Measurements from ENCODE around the gene CMBL. TPM values are rescaled to one million over a fixed set of nuclear protein-coding genes. Genes with fewer than 3 reads are reported as not detected.
"Not testable (repeated sequence)": the region's sequence is repeated elsewhere in the genome, so short reads cannot be mapped to it uniquely, and the experiment has no call there.

CMBL gene
- total RNA-seq, 4 donors from 2014 or later: 17.3 to 166 (median 120) TPM

DNA sequence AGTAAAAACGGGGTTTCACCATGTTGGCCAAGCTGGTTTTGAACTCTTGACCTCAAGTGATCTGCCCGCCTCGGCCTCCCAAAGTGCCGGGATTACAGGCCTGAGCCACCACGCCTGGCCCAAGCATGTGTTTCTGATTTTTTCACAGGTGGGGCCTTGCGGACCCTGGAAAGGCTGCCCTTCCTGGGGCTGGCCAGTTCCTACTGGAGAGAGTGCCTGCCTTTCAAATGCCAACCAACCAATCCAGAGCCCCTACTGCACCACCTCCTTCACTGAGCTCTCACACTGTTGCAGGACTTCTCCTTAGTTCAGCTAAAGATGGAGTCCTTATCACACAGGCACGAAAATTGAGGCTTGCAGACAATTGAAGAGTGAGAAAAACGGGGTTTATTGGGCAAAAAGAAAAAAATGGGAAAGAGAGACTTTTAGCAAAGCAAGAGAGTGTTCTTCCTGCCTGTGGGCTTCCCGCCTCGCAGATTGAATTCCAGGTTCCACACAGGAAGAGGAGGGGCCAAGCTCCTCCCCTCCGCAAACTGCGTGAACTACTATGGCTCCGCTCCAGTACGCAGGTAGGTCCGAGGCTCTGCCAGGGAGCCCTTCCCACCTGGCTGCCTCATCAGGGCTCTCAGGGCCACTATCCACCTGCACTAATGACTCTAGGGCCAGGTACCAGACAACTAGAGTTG is 8.3 kb upstream of the CMBL start:
- TF ChIP-seq, protein P1, sequence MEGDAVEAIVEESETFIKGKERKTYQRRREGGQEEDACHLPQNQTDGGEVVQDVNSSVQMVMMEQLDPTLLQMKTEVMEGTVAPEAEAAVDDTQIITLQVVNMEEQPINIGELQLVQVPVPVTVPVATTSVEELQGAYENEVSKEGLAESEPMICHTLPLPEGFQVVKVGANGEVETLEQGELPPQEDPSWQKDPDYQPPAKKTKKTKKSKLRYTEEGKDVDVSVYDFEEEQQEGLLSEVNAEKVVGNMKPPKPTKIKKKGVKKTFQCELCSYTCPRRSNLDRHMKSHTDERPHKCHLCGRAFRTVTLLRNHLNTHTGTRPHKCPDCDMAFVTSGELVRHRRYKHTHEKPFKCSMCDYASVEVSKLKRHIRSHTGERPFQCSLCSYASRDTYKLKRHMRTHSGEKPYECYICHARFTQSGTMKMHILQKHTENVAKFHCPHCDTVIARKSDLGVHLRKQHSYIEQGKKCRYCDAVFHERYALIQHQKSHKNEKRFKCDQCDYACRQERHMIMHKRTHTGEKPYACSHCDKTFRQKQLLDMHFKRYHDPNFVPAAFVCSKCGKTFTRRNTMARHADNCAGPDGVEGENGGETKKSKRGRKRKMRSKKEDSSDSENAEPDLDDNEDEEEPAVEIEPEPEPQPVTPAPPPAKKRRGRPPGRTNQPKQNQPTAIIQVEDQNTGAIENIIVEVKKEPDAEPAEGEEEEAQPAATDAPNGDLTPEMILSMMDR (IDR thresholded peaks at IDR 0.05): no peak
- TF ChIP-seq POLR2A (IDR thresholded peaks at IDR 0.05): no peak
- H3K9me3 ChIP-seq: no peaks in the 10 kb centered on the region

GRCh38 chr5:10315201-10315600 is 7.5 kb upstream of the CMBL start:
- no peaks in the 10 kb centered on the region for H3K36me3 ChIP-seq
- H3K9me3 ChIP-seq: no peaks in the 10 kb centered on the region
- H3K27ac ChIP-seq: no peak overlapping the region
- TF ChIP-seq POLR2A (IDR thresholded peaks at IDR 0.05): no peak
- TF ChIP-seq, protein P1 (IDR thresholded peaks at IDR 0.05): no peak
- no peaks in the 10 kb centered on the region for H3K4me1 ChIP-seq
- DNase-seq: no peak
- no peaks in the 10 kb centered on the region for H3K27me3 ChIP-seq
- H3K4me3 ChIP-seq: no peak overlapping the region

More for the DNA sequence above, 8.3 kb upstream of the CMBL start:
- H3K27ac ChIP-seq: no peak overlapping the region
- H3K27me3 ChIP-seq: no peaks in the 10 kb centered on the region
- H3K36me3 ChIP-seq: no peaks in the 10 kb centered on the region
- no peak for DNase-seq
- H3K4me3 ChIP-seq: no peak overlapping the region
- no peaks in the 10 kb centered on the region for H3K4me1 ChIP-seq

DNA sequence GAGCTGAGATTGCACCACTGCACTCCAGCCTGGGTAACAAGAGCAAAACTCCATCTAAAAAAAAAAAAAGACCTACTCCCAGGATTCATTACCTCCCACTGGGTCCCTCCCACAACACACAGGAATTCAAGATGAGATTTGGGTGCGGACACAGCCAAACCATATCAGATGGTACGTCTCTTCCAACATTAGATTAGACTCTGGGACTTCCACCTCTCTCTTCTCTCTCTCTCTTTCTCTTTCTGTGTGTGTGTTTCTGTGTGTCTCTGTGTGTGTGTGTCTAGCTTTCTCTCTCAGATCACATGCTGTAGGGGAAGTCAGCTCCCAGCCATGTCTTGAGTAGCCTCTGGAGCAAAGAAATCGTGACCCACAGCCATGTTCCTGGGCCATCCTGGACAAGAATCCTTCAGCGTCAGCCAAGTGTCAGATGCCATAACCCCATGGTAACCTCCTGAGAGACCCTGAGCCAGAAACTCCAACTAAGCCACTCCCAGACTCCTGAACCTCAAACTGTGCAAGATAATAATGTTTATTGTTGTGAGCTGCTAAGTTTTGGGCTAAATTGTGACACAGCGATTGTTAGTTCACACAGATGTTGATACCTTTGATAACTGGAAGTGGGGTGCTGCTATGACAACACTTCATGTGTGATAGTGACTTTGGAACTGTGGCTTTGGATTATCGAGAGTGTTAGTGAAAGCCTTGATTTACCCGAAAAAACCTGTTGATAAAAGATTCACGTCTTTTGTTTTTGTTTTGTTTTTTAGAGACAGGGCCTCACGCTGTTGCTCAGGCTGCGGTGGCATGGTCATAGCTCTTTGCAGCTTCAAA is 4.1 kb upstream of the CMBL start:
- no peak for DNase-seq
- Histone ChIP-seq H3K27me3 (no peaks in the 10 kb centered on the region), H3K9me3 (no peaks in the 10 kb centered on the region), H3K4me3 (no peak overlapping the region), H3K36me3 (no peaks in the 10 kb centered on the region), H3K27ac (no peak overlapping the region), H3K4me1 (no peaks in the 10 kb centered on the region)
- TF ChIP-seq, protein P1 (IDR thresholded peaks at IDR 0.05): no peak
- TF ChIP-seq POLR2A (IDR thresholded peaks at IDR 0.05): no peak

GRCh38 chr5:10310835-10311570 is 3.3 kb upstream of the CMBL start:
- H3K4me3 ChIP-seq, H3K27me3 ChIP-seq, DNase-seq, H3K4me1 ChIP-seq, H3K9me3 ChIP-seq, H3K36me3 ChIP-seq: not testable (repeated sequence)
- H3K27ac ChIP-seq: peak overlapping the region in 3 of 4 donors; percentile 23 to 73 (median 73)

- H3K4me3 ChIP-seq: no peak overlapping the region
- peak in 2 of 3 donors; percentile 65 to 69 for DNase-seq
- H3K27me3 ChIP-seq: no peaks in the 10 kb centered on the region
- no peak for TF ChIP-seq POLR2A (IDR thresholded peaks at IDR 0.05)
- TF ChIP-seq, protein P1 (IDR thresholded peaks at IDR 0.05): no peak
- H3K27ac ChIP-seq: peak overlapping the region in 3 of 4 donors; percentile 23 to 73 (median 73)
- H3K9me3 ChIP-seq: no peaks in the 10 kb centered on the region
- H3K4me1 ChIP-seq: no peaks in the 10 kb centered on the region
- no peaks in the 10 kb centered on the region for H3K36me3 ChIP-seq
Observed at GRCh38 chr5:10310066-10310779, 2.5 kb upstream of the CMBL start.

All from Peyer's patch (tissue), 4 donors.